ENCODE measurements around the gene PTPRT.
A peak's percentile ranks its signal among the peaks of the same experiment; 100 is the strongest.

Gene PTPRT

GRCh38 chr20:42553374-42553773 is 636.3 kb downstream of the PTPRT start:
- H3K27me3 ChIP-seq (ENCODE audit: insufficient read depth, low read length, poor library complexity) = no peaks in the 10 kb centered on the region
- no peak overlapping the region for H2AK5ac ChIP-seq (ENCODE audit: low read length)
- no peak overlapping the region for H4K5ac ChIP-seq (ENCODE audit: low read length)
- H3K4me1 ChIP-seq (ENCODE audit: control insufficient read depth, low read depth, low read length) = no peaks in the 10 kb centered on the region
- 100% methylated on average over 1 of the region's 2 CpGs for WGBS (ENCODE audit: extremely low coverage, insufficient coverage, low lambda C conversion rate)
- H3K9ac ChIP-seq (ENCODE audit: low read length) = no peak overlapping the region
- no peak overlapping the region for H3K4ac ChIP-seq (ENCODE audit: low read depth, low read length)
- no peak overlapping the region for H2BK5ac ChIP-seq (ENCODE audit: low read length)
- H2BK15ac ChIP-seq (replicated peaks; ENCODE audit: low read depth) = no peak overlapping the region
- no peak overlapping the region for H3K18ac ChIP-seq (ENCODE audit: low read length)
- H3K4me3 ChIP-seq (ENCODE audit: low read length) = no peak overlapping the region
- no peaks in the 10 kb centered on the region for H3K36me3 ChIP-seq (ENCODE audit: control insufficient read depth, insufficient read depth, low read length)
- no peak overlapping the region for H3K56ac ChIP-seq (ENCODE audit: low read length)
- H3K4me2 ChIP-seq (ENCODE audit: low read length) = no peak overlapping the region
- H3K79me1 ChIP-seq (ENCODE audit: low read length) = no peaks in the 10 kb centered on the region
- no peaks in the 10 kb centered on the region for H3K79me2 ChIP-seq (ENCODE audit: control insufficient read depth, insufficient read depth, low read length)
- H2BK120ac ChIP-seq (ENCODE audit: low read depth, low read length) = no peak overlapping the region
- DNase-seq = no peak
- H3K23ac ChIP-seq (ENCODE audit: low read length) = no peak overlapping the region
- H3K27ac ChIP-seq (ENCODE audit: low read depth, low read length) = no peak overlapping the region
- H4K8ac ChIP-seq (ENCODE audit: low read depth, low read length) = no peak overlapping the region

DNA sequence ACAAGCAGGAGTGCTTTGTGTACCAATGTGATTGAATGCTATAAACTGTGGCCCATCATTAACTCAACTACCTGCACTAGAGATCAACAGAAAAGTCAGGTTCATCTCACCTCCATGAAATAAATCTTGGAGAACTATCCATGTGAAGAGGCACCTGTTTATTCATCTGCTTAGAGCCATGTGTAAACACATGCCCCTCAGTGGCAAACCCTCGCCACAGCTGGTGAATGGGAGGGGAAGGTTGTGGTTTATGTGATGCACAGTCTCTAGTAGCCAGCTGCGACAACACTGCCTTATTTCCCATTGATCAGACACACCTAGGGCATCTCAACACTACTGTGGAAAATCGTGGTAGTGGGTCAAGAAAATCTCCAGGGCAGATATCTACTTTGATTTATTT is 640.2 kb downstream of the PTPRT start:
- Histone ChIP-seq H4K8ac (ENCODE audit: low read depth, low read length) (no peak overlapping the region), H3K4ac (ENCODE audit: low read depth, low read length) (no peak overlapping the region), H2BK15ac (replicated peaks; ENCODE audit: low read depth) (no peak overlapping the region), H3K27me3 (ENCODE audit: insufficient read depth, low read length, poor library complexity) (no peaks in the 10 kb centered on the region), H3K79me2 (ENCODE audit: control insufficient read depth, insufficient read depth, low read length) (no peaks in the 10 kb centered on the region), H3K9ac (ENCODE audit: low read length) (no peak overlapping the region), H3K27ac (ENCODE audit: low read depth, low read length) (no peak overlapping the region), H2BK120ac (ENCODE audit: low read depth, low read length) (no peak overlapping the region), H3K36me3 (ENCODE audit: control insufficient read depth, insufficient read depth, low read length) (no peaks in the 10 kb centered on the region), H3K56ac (ENCODE audit: low read length) (no peak overlapping the region), H2AK5ac (ENCODE audit: low read length) (no peak overlapping the region), H2BK5ac (ENCODE audit: low read length) (no peak overlapping the region), H3K18ac (ENCODE audit: low read length) (no peak overlapping the region), H3K4me3 (ENCODE audit: low read length) (no peak overlapping the region), H4K5ac (ENCODE audit: low read length) (no peak overlapping the region), H3K4me1 (ENCODE audit: control insufficient read depth, low read depth, low read length) (no peaks in the 10 kb centered on the region), H3K79me1 (ENCODE audit: low read length) (no peaks in the 10 kb centered on the region), H3K4me2 (ENCODE audit: low read length) (no peak overlapping the region), H3K23ac (ENCODE audit: low read length) (no peak overlapping the region)
- no peak for DNase-seq
- WGBS (ENCODE audit: extremely low coverage, insufficient coverage, low lambda C conversion rate) = no CpG with 5 or more reads among the region's 3 CpGs

DNA sequence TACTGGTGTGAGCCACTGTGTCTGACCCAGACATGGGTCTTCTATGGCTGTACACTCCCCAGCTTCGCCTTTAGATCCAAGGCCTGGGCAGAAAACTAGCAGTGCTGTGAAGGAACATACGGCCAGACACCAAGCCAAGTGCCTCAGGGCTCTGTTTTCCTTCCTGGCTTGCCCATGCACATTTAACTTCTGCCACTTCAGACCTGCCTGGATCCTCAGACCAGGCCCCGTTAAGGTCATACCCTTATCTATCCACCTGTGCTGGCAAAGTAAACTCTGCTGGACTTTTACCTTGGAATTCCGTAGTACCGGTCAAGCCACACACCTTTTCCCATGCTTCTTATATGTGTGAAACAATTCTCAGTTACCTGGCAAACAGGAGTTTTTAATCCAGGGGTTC is 644.8 kb downstream of the PTPRT start:
- Histone ChIP-seq H3K56ac (ENCODE audit: low read length) (no peak overlapping the region), H3K4me2 (ENCODE audit: low read length) (no peak overlapping the region), H3K79me1 (ENCODE audit: low read length) (no peaks in the 10 kb centered on the region), H4K8ac (ENCODE audit: low read depth, low read length) (no peak overlapping the region), H2BK15ac (replicated peaks; ENCODE audit: low read depth) (no peak overlapping the region), H3K4me1 (ENCODE audit: control insufficient read depth, low read depth, low read length) (no peaks in the 10 kb centered on the region), H3K36me3 (ENCODE audit: control insufficient read depth, insufficient read depth, low read length) (no peaks in the 10 kb centered on the region), H2BK5ac (ENCODE audit: low read length) (no peak overlapping the region), H3K9ac (ENCODE audit: low read length) (no peak overlapping the region), H3K79me2 (ENCODE audit: control insufficient read depth, insufficient read depth, low read length) (no peaks in the 10 kb centered on the region), H3K23ac (ENCODE audit: low read length) (no peak overlapping the region), H3K4me3 (ENCODE audit: low read length) (no peak overlapping the region), H3K4ac (ENCODE audit: low read depth, low read length) (no peak overlapping the region), H3K27ac (ENCODE audit: low read depth, low read length) (no peak overlapping the region), H3K18ac (ENCODE audit: low read length) (no peak overlapping the region), H2AK5ac (ENCODE audit: low read length) (no peak overlapping the region), H3K27me3 (ENCODE audit: insufficient read depth, low read length, poor library complexity) (no peaks in the 10 kb centered on the region), H4K5ac (ENCODE audit: low read length) (no peak overlapping the region), H2BK120ac (ENCODE audit: low read depth, low read length) (no peak overlapping the region)
- WGBS (ENCODE audit: extremely low coverage, insufficient coverage, low lambda C conversion rate) = no CpG with 5 or more reads among the region's 5 CpGs
- no peak for DNase-seq

GRCh38 chr20:42532831-42533230 is 656.9 kb downstream of the PTPRT start:
- Histone ChIP-seq H3K56ac (ENCODE audit: low read length) (no peak overlapping the region), H2BK15ac (replicated peaks; ENCODE audit: low read depth) (no peak overlapping the region), H3K27ac (ENCODE audit: low read depth, low read length) (no peak overlapping the region), H3K4me3 (ENCODE audit: low read length) (no peak overlapping the region), H2AK5ac (ENCODE audit: low read length) (no peak overlapping the region), H3K23ac (ENCODE audit: low read length) (no peak overlapping the region), H3K36me3 (ENCODE audit: control insufficient read depth, insufficient read depth, low read length) (no peaks in the 10 kb centered on the region), H3K79me1 (ENCODE audit: low read length) (no peaks in the 10 kb centered on the region), H3K18ac (ENCODE audit: low read length) (no peak overlapping the region), H3K9ac (ENCODE audit: low read length) (no peak overlapping the region), H3K4me2 (ENCODE audit: low read length) (no peak overlapping the region), H3K27me3 (ENCODE audit: insufficient read depth, low read length, poor library complexity) (no peaks in the 10 kb centered on the region), H3K79me2 (ENCODE audit: control insufficient read depth, insufficient read depth, low read length) (no peaks in the 10 kb centered on the region), H4K8ac (ENCODE audit: low read depth, low read length) (no peak overlapping the region), H3K4me1 (ENCODE audit: control insufficient read depth, low read depth, low read length) (no peaks in the 10 kb centered on the region), H4K5ac (ENCODE audit: low read length) (no peak overlapping the region), H2BK5ac (ENCODE audit: low read length) (no peak overlapping the region), H2BK120ac (ENCODE audit: low read depth, low read length) (no peak overlapping the region), H3K4ac (ENCODE audit: low read depth, low read length) (no peak overlapping the region)
- no CpG with 5 or more reads among the region's 9 CpGs for WGBS (ENCODE audit: extremely low coverage, insufficient coverage, low lambda C conversion rate)
- DNase-seq = no peak

DNA sequence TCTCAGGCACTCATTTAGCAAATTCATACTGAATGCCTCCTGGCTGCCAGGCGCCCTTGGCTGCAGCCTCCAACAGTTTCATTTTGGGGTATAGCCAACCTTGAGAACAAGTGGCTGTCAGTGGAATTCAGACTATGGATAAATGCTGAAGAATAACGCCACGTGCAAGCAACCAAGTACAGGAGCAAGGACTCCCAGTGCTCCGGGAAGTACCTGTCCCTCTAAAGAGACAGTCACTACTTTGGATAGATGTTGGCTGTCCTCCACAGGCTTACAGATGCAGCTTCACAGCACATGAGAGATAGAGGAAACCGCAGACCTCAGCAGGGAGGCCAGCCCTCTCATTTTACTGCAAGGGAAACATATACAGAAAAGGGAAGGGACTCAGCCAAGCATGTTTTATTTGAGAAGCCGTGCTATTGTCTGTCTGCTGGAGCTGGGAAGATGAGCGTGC is 658.2 kb downstream of the PTPRT start:
- no CpG with 5 or more reads among the region's 7 CpGs for WGBS (ENCODE audit: extremely low coverage, insufficient coverage, low lambda C conversion rate)

GRCh38 chr20:42530855-42531448 is 658.8 kb downstream of the PTPRT start:
- peak; percentile 56 for DNase-seq
- Histone ChIP-seq H3K9ac (ENCODE audit: low read length) (no peak overlapping the region), H3K27me3 (ENCODE audit: insufficient read depth, low read length, poor library complexity) (no peaks in the 10 kb centered on the region), H3K36me3 (ENCODE audit: control insufficient read depth, insufficient read depth, low read length) (no peaks in the 10 kb centered on the region), H3K79me1 (ENCODE audit: low read length) (no peaks in the 10 kb centered on the region), H3K23ac (ENCODE audit: low read length) (no peak overlapping the region), H3K27ac (ENCODE audit: low read depth, low read length) (no peak overlapping the region), H4K8ac (ENCODE audit: low read depth, low read length) (no peak overlapping the region), H3K18ac (ENCODE audit: low read length) (no peak overlapping the region), H3K79me2 (ENCODE audit: control insufficient read depth, insufficient read depth, low read length) (no peaks in the 10 kb centered on the region), H4K5ac (ENCODE audit: low read length) (no peak overlapping the region), H3K4me2 (ENCODE audit: low read length) (no peak overlapping the region), H3K4me1 (ENCODE audit: control insufficient read depth, low read depth, low read length) (no peaks in the 10 kb centered on the region), H2AK5ac (ENCODE audit: low read length) (no peak overlapping the region), H3K56ac (ENCODE audit: low read length) (no peak overlapping the region), H3K4me3 (ENCODE audit: low read length) (no peak overlapping the region), H2BK5ac (ENCODE audit: low read length) (no peak overlapping the region), H2BK120ac (ENCODE audit: low read depth, low read length) (no peak overlapping the region), H2BK15ac (replicated peaks; ENCODE audit: low read depth) (no peak overlapping the region), H3K4ac (ENCODE audit: low read depth, low read length) (no peak overlapping the region)
- no CpG with 5 or more reads among the region's 4 CpGs for WGBS (ENCODE audit: extremely low coverage, insufficient coverage, low lambda C conversion rate)

More for the DNA sequence above, 658.2 kb downstream of the PTPRT start:
- DNase-seq = no peak
- Histone ChIP-seq H3K18ac (ENCODE audit: low read length) (no peak overlapping the region), H3K79me1 (ENCODE audit: low read length) (no peaks in the 10 kb centered on the region), H2AK5ac (ENCODE audit: low read length) (no peak overlapping the region), H3K4ac (ENCODE audit: low read depth, low read length) (no peak overlapping the region), H3K4me1 (ENCODE audit: control insufficient read depth, low read depth, low read length) (no peaks in the 10 kb centered on the region), H3K56ac (ENCODE audit: low read length) (no peak overlapping the region), H2BK120ac (ENCODE audit: low read depth, low read length) (no peak overlapping the region), H3K9ac (ENCODE audit: low read length) (no peak overlapping the region), H2BK5ac (ENCODE audit: low read length) (no peak overlapping the region), H3K27ac (ENCODE audit: low read depth, low read length) (no peak overlapping the region), H4K8ac (ENCODE audit: low read depth, low read length) (no peak overlapping the region), H3K79me2 (ENCODE audit: control insufficient read depth, insufficient read depth, low read length) (no peaks in the 10 kb centered on the region), H3K27me3 (ENCODE audit: insufficient read depth, low read length, poor library complexity) (no peaks in the 10 kb centered on the region), H3K4me3 (ENCODE audit: low read length) (no peak overlapping the region), H2BK15ac (replicated peaks; ENCODE audit: low read depth) (no peak overlapping the region), H4K5ac (ENCODE audit: low read length) (no peak overlapping the region), H3K36me3 (ENCODE audit: control insufficient read depth, insufficient read depth, low read length) (no peaks in the 10 kb centered on the region), H3K4me2 (ENCODE audit: low read length) (no peak overlapping the region), H3K23ac (ENCODE audit: low read length) (no peak overlapping the region)

Data from mesendoderm (in vitro differentiated cells).